ENCODE measurements around the gene GAGE12J. TPM values are rescaled to one million over a fixed set of nuclear protein-coding genes. Genes with fewer than 3 reads are reported as not detected.
A peak's percentile ranks its signal among the peaks of the same experiment; 100 is the strongest.
"Not testable (repeated sequence)": the region's sequence is repeated elsewhere in the genome, so short reads cannot be mapped to it uniquely, and the experiment has no call there.

The GAGE12J gene
- total RNA-seq, 1 donor from 2014 or later = not detected

DNA sequence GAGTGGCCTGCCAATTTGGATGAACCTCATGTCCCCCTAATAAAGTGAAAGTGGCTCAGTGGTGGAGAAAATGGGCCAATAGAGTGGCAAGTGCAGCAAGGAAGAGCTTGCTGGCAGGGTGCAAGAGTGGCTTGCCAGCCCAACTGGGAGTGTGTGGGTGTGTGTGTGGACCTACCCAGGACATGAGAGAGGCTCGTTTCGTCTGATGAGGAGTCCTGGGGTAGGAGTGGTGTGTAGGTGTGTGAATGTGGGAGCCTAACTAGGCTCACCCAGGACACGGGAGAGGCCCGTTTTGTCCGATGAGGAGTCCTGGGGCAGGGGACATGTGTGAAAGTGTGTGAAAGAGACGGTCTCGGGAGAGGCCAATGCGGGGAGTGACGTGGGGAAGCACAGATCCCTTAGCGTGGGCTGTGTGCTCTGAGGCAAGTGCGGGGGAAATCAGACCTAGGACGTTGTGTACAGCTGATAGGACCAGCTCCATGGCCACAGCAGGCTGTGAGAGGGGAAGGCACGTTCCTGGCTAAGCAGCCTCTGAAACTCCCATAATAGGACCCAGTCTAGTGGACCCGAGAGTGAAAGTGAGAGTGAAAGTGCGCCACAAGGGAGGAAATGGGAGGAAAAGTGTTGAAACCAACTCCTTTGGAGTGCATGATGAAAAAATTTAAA lies 13.1 kb upstream of the GAGE12J start:
- DNase-seq (ENCODE audit: low spot score) (no peak), ATAC-seq (peak; percentile 77)
- intact Hi-C loops (cut with DNase I) = no loop called here

DNA sequence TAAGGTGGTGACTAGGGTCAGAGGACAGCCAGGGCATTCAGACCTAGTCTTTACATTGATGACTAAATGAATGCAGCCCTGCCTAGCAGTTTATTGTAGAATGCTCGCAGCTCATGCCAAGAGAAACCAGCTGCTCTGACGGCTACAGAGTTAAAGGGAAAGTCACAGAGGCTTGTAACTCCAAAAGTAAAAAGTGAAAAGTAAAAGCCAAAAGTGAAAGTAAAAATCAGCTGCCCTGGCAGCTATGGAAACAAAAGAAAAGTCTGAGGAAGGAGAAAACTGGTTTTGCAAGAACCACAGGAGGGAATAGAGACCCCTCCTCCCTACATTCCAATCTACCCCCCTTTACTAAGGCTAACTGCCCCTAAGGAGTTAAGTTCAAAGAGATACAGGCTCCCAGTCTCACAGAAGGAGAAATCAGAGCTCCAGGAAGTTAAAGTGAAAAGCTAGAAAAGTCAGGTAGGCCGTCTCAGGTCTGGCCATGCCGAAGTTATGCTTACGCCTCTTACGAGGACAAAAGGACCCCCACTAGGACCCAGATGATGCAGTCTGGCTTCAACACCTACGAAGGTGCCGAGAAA lies 12.3 kb upstream of the GAGE12J start:
- DNase-seq (ENCODE audit: low spot score) (no peak), ATAC-seq (peak; percentile 34)
- intact Hi-C loops (cut with DNase I) = no loop called here

- intact Hi-C loops (cut with DNase I) = no loop called here
- DNase-seq (ENCODE audit: low spot score) (no peak), ATAC-seq (no peak)
These were observed 11.5 kb upstream of the GAGE12J start for GRCh38 chrX:49310371-49310770.

DNA sequence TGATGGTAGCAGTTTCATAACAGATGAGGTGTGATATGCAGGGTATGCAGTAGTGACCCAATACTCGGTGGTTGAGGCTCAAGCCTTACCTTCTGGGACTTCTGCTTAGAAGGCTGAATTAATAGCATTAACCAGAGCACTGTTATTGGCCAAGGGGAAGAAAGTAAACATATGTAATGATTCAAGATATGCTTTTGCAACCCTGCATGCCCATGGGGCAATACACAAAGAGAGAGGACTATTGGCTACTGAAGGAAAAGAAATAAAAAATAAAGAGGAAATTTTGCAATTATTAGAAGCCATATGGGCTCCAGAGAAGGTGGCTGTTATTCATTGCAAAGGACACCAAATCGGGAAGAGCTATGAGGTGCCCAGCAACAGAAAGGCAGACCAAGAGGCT lies 9.7 kb upstream of the GAGE12J start:
- DNase-seq (ENCODE audit: low spot score) (no peak), ATAC-seq (no peak)
- intact Hi-C loops (cut with DNase I) = no loop called here

DNA sequence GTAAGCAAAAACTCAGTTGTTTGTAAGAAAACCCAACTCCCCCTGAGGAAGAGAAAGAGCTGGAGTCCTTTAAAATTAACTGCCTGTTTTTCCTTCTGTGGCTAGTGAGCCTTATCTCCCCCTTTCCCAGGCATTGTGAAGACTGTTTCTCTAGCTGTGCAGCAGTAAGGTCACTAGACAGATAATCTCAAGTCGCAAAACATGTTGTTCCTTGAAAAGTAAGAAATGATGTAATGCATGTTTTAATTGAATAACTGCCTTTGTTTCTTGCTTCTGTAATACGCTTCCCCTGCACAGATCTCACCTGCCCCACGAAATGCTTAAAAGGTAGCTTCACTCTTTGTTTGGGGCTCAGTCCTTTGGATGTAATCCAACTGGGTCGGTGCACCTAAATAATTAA lies 5.8 kb upstream of the GAGE12J start:
- intact Hi-C loops (cut with DNase I) = no loop called here
- no peak for DNase-seq (ENCODE audit: low spot score)
- ATAC-seq = no peak

GRCh38 chrX:49322266-49322665 lies 429 bp downstream of the GAGE12J start:
- ATAC-seq; DNase-seq (ENCODE audit: low spot score); intact Hi-C loops (cut with DNase I): not testable (repeated sequence)

- ATAC-seq; DNase-seq (ENCODE audit: low spot score); intact Hi-C loops (cut with DNase I): not testable (repeated sequence)
These were observed 1.9 kb downstream of the GAGE12J start for GRCh38 chrX:49323735-49324134.

DNA sequence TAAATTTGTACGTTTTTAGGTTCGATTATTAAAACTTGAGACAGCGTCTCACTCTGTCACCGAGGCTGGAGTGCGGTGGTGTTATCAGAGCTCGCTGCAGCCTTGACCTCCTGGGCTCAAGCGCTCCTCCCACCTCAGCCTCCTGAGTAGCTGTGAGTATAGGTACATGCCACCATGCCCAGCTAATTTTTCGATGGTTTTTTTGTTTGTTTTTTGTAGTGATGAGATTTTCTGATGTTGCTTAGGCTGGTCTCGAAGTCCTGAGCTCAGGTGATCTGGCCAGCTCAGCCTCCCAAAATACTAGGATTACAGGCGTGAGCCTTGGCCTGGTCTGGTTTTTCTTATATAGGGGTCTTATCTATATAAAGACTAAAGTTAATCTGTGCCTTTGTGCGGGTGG lies 8.6 kb downstream of the GAGE12J start:
- intact Hi-C loops (cut with DNase I); ATAC-seq; DNase-seq (ENCODE audit: low spot score): not testable (repeated sequence)

GRCh38 chrX:49331282-49331681 lies 9.4 kb downstream of the GAGE12J start, which contains the start of gene GAGE13:
GAGE13 (plus strand) TSS chrX:49331582; CDS start chrX:49332738, 1,156 bp downstream.
- ATAC-seq; DNase-seq (ENCODE audit: low spot score); intact Hi-C loops (cut with DNase I): not testable (repeated sequence)

DNA sequence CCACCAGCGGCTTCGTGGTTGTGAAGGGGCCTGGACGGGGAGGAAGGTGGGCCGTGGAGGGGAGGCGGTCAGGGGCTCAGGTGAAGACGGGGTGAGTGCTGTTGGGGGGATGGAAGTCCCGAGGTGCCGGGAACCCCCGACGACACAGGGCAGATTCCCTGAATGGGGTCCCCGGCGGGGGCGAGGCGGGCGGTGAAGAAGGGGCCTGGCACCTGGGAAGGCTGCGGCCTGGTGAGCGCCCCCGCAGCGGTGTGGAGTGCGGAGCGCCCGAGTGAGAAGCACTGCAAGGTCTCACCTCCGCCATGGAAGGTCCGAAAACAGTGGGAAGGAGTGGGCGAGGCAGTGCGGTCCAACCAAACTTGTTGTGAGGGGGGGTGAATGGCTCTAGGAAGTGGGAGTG lies 10.0 kb downstream of the GAGE12J start:
- ATAC-seq; intact Hi-C loops (cut with DNase I); DNase-seq (ENCODE audit: low spot score): not testable (repeated sequence)

DNA sequence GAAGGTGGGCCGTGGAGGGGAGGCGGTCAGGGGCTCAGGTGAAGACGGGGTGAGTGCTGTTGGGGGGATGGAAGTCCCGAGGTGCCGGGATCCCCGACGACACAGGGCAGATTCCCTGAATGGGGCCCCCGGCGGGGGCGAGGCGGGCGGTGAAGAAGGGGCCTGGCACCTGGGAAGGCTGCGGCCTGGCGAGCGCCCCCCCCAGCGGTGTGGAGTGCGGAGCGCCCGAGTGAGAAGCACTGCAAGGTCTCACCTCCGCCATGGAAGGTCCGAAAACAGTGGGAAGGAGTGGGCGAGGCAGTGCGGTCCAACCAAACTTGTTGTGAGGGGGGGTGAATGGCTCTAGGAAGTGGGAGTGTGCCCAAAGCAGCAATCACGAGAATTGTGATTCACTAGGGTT lies 19.6 kb downstream of the GAGE12J start:
- ATAC-seq; intact Hi-C loops (cut with DNase I): not testable (repeated sequence)
- peak; percentile 79 for DNase-seq (ENCODE audit: low spot score)

DNA sequence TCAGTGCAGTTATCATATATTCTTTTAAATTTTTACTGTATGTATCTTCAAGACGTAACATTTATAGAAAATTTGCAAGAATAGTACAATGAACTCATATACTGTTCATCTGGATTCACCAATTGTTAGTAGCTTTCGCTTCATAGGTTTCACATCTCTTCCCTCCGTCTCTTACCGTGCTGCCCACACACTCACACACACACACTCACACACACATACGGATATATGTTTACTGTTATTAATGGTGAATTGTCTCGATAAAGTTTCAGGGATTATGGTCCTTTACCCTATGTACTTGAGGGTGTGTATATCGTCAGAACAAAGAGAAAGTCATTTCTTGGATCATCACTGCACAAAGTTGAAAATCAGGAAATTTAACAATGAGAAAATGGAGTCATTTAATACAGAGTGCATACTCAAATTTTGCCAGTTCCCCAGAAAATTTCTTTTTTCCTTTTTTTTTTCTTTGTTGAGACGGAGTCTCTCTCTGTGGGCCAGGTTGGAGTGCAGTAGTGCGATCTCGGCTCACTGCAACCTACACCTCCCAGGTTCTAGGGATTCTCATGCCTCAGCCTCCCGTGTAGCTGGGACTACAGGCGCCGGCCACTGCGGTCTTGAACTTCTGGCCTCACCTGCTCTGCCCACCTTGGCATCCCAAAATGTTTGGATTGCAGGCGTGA lies 22.8 kb downstream of the GAGE12J start:
- DNase-seq (ENCODE audit: low spot score); intact Hi-C loops (cut with DNase I): not testable (repeated sequence)

GRCh38 chrX:49345402-49345801 lies 23.6 kb downstream of the GAGE12J start:
- DNase-seq (ENCODE audit: low spot score); ATAC-seq; intact Hi-C loops (cut with DNase I): not testable (repeated sequence)

More for the DNA sequence above, 22.8 kb downstream of the GAGE12J start:
- not testable (repeated sequence) for ATAC-seq

GRCh38 chrX:49346150-49346549 lies 24.3 kb downstream of the GAGE12J start:
- ATAC-seq; intact Hi-C loops (cut with DNase I): not testable (repeated sequence)
- peak; percentile 74 for DNase-seq (ENCODE audit: low spot score)

Other genes with a start within 250 kb of the GAGE12J start
- 29.6 TPM for gene PRAF2, start 248.0 kb upstream of the GAGE12J start, total RNA-seq
- 70.9 TPM for gene WDR45, start 242.2 kb upstream of the GAGE12J start, total RNA-seq
- gene GPKOW, start 198.3 kb upstream of the GAGE12J start, total RNA-seq = 20.5 TPM
- 1.0 TPM for gene MAGIX, start 159.3 kb upstream of the GAGE12J start, total RNA-seq
- gene PLP2, start 150.1 kb upstream of the GAGE12J start, total RNA-seq = 103 TPM
- 9.9 TPM for gene PRICKLE3, start 135.7 kb upstream of the GAGE12J start, total RNA-seq
- 4.2 TPM for gene SYP, start 121.8 kb upstream of the GAGE12J start, total RNA-seq
- 0.22 TPM for gene CACNA1F, start 88.7 kb upstream of the GAGE12J start, total RNA-seq
- 12.3 TPM for gene CCDC22, start 86.6 kb upstream of the GAGE12J start, total RNA-seq
- gene FOXP3, start 57.3 kb upstream of the GAGE12J start, total RNA-seq = 0.13 TPM
- gene PPP1R3F, start 52.2 kb upstream of the GAGE12J start, total RNA-seq = 9.9 TPM
- gene GAGE10, start 18.4 kb upstream of the GAGE12J start, total RNA-seq = not detected
- gene GAGE13, start 9.5 kb downstream of the GAGE12J start, total RNA-seq = not detected
- gene GAGE12C, start 210.1 kb downstream of the GAGE12J start, total RNA-seq = not detected
- not detected for gene GAGE12D, start 219.7 kb downstream of the GAGE12J start, total RNA-seq
- not detected for gene GAGE12E, start 229.3 kb downstream of the GAGE12J start, total RNA-seq
- not detected for gene GAGE12F, start 238.8 kb downstream of the GAGE12J start, total RNA-seq
- not detected for gene GAGE12G, start 248.4 kb downstream of the GAGE12J start, total RNA-seq